GM23338 (cell line): ENCODE data around the gene KLHDC2. TPM values are rescaled to one million over a fixed set of nuclear protein-coding genes. Genes with fewer than 3 reads are reported as not detected.

Experiments
- ATAC-seq: fragments of 200-7000 bp; cut with Tn5 transposase; 3 replicates; pipeline ENCODE4 v1.9.1; 2020
- DNase-seq: peaks from one replicate; pipeline ENCODE4 v3.0.0-alpha.2; 2015; ENCODE audit warnings: low spot score
- H2AFZ ChIP-seq: fragments of 200-600 bp; sonication (generic); 2 replicates; pipeline ENCODE4 v1.8.0; 2016; ENCODE audit warnings: antibody characterized with exemption, mild to moderate bottlenecking, moderate library complexity
- H3F3A ChIP-seq: fragments of 200-600 bp; sonication (generic); replicated peaks from 2 replicates; pipeline ENCODE4 v1.8.0; 2017; ENCODE audit warnings: antibody characterized with exemption, mixed run types, low read depth
- H3K27ac ChIP-seq: fragments of 200-600 bp; sonication (generic); 2 replicates; pipeline ENCODE4 v1.6.1; 2016; ENCODE audit warnings: low read depth
- H3K27me3 ChIP-seq: fragments of 200-600 bp; sonication (generic); 2 replicates; pipeline ENCODE4 v1.8.0; 2016; ENCODE audit warnings: mild to moderate bottlenecking, mixed run types, moderate library complexity; ENCODE audit not compliant: insufficient read depth
- H3K36me3 ChIP-seq: fragments of 200-600 bp; sonication (generic); 2 replicates; pipeline ENCODE4 v1.8.0; 2016; ENCODE audit warnings: mild to moderate bottlenecking; ENCODE audit not compliant: insufficient read depth
- H3K4me1 ChIP-seq: fragments of 200-600 bp; sonication (generic); 2 replicates; pipeline ENCODE4 v1.8.0; 2016; ENCODE audit warnings: mild to moderate bottlenecking, moderate library complexity; ENCODE audit not compliant: insufficient read depth
- H3K4me2 ChIP-seq: fragments of 200-600 bp; sonication (generic); 2 replicates; pipeline ENCODE4 v1.7.1; 2017; ENCODE audit warnings: mixed run types
- H3K4me3 ChIP-seq: fragments of 200-600 bp; sonication (generic); 2 replicates; pipeline ENCODE4 v1.6.1; 2016; ENCODE audit warnings: mixed run types
- H3K79me2 ChIP-seq: fragments of 200-600 bp; sonication (generic); replicated peaks from 2 replicates; pipeline ENCODE4 v1.8.0; 2017; ENCODE audit warnings: mild to moderate bottlenecking; ENCODE audit not compliant: insufficient read depth
- H3K9me2 ChIP-seq: fragments of 200-600 bp; sonication (generic); 2 replicates; pipeline ENCODE4 v1.8.0; 2017; ENCODE audit not compliant: insufficient read depth
- H4K20me1 ChIP-seq: fragments of 200-600 bp; sonication (generic); replicated peaks from 2 replicates; pipeline ENCODE4 v1.8.0; 2017; ENCODE audit warnings: mild to moderate bottlenecking; ENCODE audit not compliant: insufficient read depth
- H3K27ac Mint-ChIP-seq: 2 replicates; pipeline ENCODE4 v1.8.0; 2020; ENCODE audit warnings: inconsistent platforms, mild to moderate bottlenecking, moderate library complexity, mixed read lengths
- H3K27me3 Mint-ChIP-seq: 3 replicates; pipeline ENCODE4 v1.8.0; 2022; ENCODE audit warnings: low read depth, mild to moderate bottlenecking, moderate library complexity, mixed read lengths, inconsistent platforms; ENCODE audit not compliant: insufficient read depth, poor library complexity
- H3K36me3 Mint-ChIP-seq: 3 replicates; pipeline ENCODE4 v1.8.0; 2021; ENCODE audit warnings: low read depth, mild to moderate bottlenecking, inconsistent platforms, moderate library complexity, mixed read lengths
- H3K4me1 Mint-ChIP-seq: 3 replicates; pipeline ENCODE4 v1.8.0; 2020; ENCODE audit warnings: mild to moderate bottlenecking, inconsistent platforms, mixed read lengths
- H3K4me3 Mint-ChIP-seq: 3 replicates; pipeline ENCODE4 v1.8.0; 2021; ENCODE audit warnings: moderate library complexity, mild to moderate bottlenecking, inconsistent platforms, mixed read lengths
- H3K9me3 Mint-ChIP-seq: 3 replicates; pipeline ENCODE4 v1.8.0; 2020; ENCODE audit warnings: moderate library complexity, mild to moderate bottlenecking, inconsistent platforms, mixed read lengths
- CREB1 ChIP-seq: fragments of 250-450 bp; sonication (Bioruptor Pico); IDR thresholded peaks from 2 replicates; pipeline ENCODE4 v1.5.0; 2020; ENCODE audit warnings: low read depth, mild to moderate bottlenecking, moderate library complexity
- CTCF ChIP-seq, 2 experiments: fragments of 200-600 bp in 1 of 2; sonication (generic) in 1 of 2; conservative IDR thresholded peaks; 2 replicates each; pipeline versions ENCODE4 v1.5.1 to v1.6.1; 2016 to 2017; ENCODE audit warnings: antibody characterized with exemption in 2 of 2, low read depth in 2 of 2, mild to moderate bottlenecking in 2 of 2, moderate library complexity in 1 of 2
- JUNB ChIP-seq: IDR thresholded peaks from one replicate; pipeline ENCODE4 v1.6.1; 2016; ENCODE audit warnings: antibody characterized with exemption; ENCODE audit not compliant: unreplicated experiment
- NANOG ChIP-seq: IDR thresholded peaks from 2 replicates; pipeline ENCODE4 v1.6.1; 2016; ENCODE audit warnings: antibody characterized with exemption, borderline replicate concordance
- REST ChIP-seq: IDR thresholded peaks from one replicate; pipeline ENCODE4 v1.6.1; 2018; ENCODE audit warnings: antibody characterized with exemption; ENCODE audit not compliant: unreplicated experiment
- polyA plus RNA-seq: library from polyadenylated mRNA; unstranded; fragments of >200 nt; fragmentation: Nextera tagmentation; extraction: Ambion mirVana; gene quantifications from 2 replicates; pipeline ENCODE4 v1.2.1, GENCODE V29; 2016
- total RNA-seq: library from RNA; depleted of rRNA; stranded (reverse); fragments of >200 nt; shearing (Covaris generic); gene quantifications from 2 replicates; pipeline ENCODE4 v1.2.3, GENCODE V29; 2014; rRNA removed

The KLHDC2 gene
- total and polyA plus RNA-seq, 2 experiments from 2014 or later, result 38.5 to 61.9 TPM

GRCh38 chr14:49828640-49829039 is 60.7 kb downstream of the KLHDC2 start:
- no peaks in the 10 kb centered on the region for H3K27me3 Mint-ChIP-seq
- H3K36me3 Mint-ChIP-seq, result peaks cover 82% of the 10 kb centered on the region

More at GRCh38 chr14:49828640-49829039, 60.7 kb downstream of the KLHDC2 start:
- H3K79me2 ChIP-seq, result no peaks in the 10 kb centered on the region; the same call in 1 of the 2 replicates
- no peak for ATAC-seq
- no peaks in the 10 kb centered on the region for H3K9me2 ChIP-seq
- H3K36me3 ChIP-seq, result peaks cover 68% of the 10 kb centered on the region
- Mint-ChIP-seq H3K4me1 (no peaks in the 10 kb centered on the region), H3K4me3 (no peak overlapping the region), H3K9me3 (no peaks in the 10 kb centered on the region), H3K27ac (no peak overlapping the region)
- no peaks in the 10 kb centered on the region for H3K4me1 ChIP-seq
- H3K27ac ChIP-seq, result no peak overlapping the region
- TF ChIP-seq REST, result no peak
- TF ChIP-seq JUNB, result no peak
- no peak for TF ChIP-seq CTCF (conservative IDR thresholded peaks at IDR 0.05; ENCODE audit: low read depth in 2 of 2)
- TF ChIP-seq NANOG, result no peak
- no peak for TF ChIP-seq CREB1 (CRISPR knock-in tag)
- no peak overlapping the region for H2AFZ ChIP-seq
- no peak overlapping the region for H3K4me2 ChIP-seq
- H3K4me3 ChIP-seq, result no peak overlapping the region
- no peaks in the 10 kb centered on the region for H4K20me1 ChIP-seq
- DNase-seq, result no peak
- no peaks in the 10 kb centered on the region for H3F3A ChIP-seq
- H3K27me3 ChIP-seq, result no peaks in the 10 kb centered on the region

Other genes with a start within 250 kb of the KLHDC2 start
- gene RPS29, start 181.8 kb upstream of the KLHDC2 start, total RNA-seq, result 2,294 and 3,734 TPM in 2 replicates
- gene RPS29, start 181.8 kb upstream of the KLHDC2 start, polyA plus RNA-seq, result 2,556 and 2,560 TPM in 2 replicates
- gene LRR1, start 169.2 kb upstream of the KLHDC2 start, total RNA-seq, result 27.8 and 31.8 TPM in 2 replicates
- 37.7 and 41.9 TPM in 2 replicates for gene LRR1, start 169.2 kb upstream of the KLHDC2 start, polyA plus RNA-seq
- 122 and 204 TPM in 2 replicates for gene RPL36AL, start 147.5 kb upstream of the KLHDC2 start, total RNA-seq
- gene RPL36AL, start 147.5 kb upstream of the KLHDC2 start, polyA plus RNA-seq, result 690 and 723 TPM in 2 replicates
- 25.7 and 31.6 TPM in 2 replicates for gene MGAT2, start 147.4 kb upstream of the KLHDC2 start, total RNA-seq
- gene MGAT2, start 147.4 kb upstream of the KLHDC2 start, polyA plus RNA-seq, result 10.1 and 10.3 TPM in 2 replicates
- gene DNAAF2, start 132.9 kb upstream of the KLHDC2 start, total RNA-seq, result 40.4 and 41.2 TPM in 2 replicates
- 56.9 and 62.6 TPM in 2 replicates for gene DNAAF2, start 132.9 kb upstream of the KLHDC2 start, polyA plus RNA-seq
- gene POLE2, start 79.9 kb upstream of the KLHDC2 start, total RNA-seq, result 53.3 and 76.5 TPM in 2 replicates
- gene POLE2, start 79.9 kb upstream of the KLHDC2 start, polyA plus RNA-seq, result 37.9 and 41.9 TPM in 2 replicates
- gene KLHDC1, start 75.0 kb upstream of the KLHDC2 start, total RNA-seq, result 4.0 TPM in 1 of 2 replicates, not detected in the other
- gene KLHDC1, start 75.0 kb upstream of the KLHDC2 start, polyA plus RNA-seq, result not detected in 2 replicates
- 54.7 and 58.4 TPM in 2 replicates for gene NEMF, start 84.6 kb downstream of the KLHDC2 start, total RNA-seq
- gene NEMF, start 84.6 kb downstream of the KLHDC2 start, polyA plus RNA-seq, result 73.8 and 88.1 TPM in 2 replicates
- gene ARF6, start 124.9 kb downstream of the KLHDC2 start, total RNA-seq, result 60.1 and 73.1 TPM in 2 replicates
- gene ARF6, start 124.9 kb downstream of the KLHDC2 start, polyA plus RNA-seq, result 42.5 and 47.8 TPM in 2 replicates